Tibial nerve (tissue), 4 donors: ENCODE results near the gene PLXNA4.

Source experiments
- CTCF ChIP-seq, 5 experiments: fragments of 200-600 bp in 3 of 5; fragments of 450-650 bp in 2 of 5; sonication (generic) in 3 of 5; IDR thresholded peaks; one replicate each; pipeline ENCODE4 v1.5.1; 2016 to 2019; ENCODE audit warnings: antibody characterized with exemption in 5 of 5, mild to moderate bottlenecking in 3 of 5, moderate library complexity in 2 of 5
- EP300 ChIP-seq, 2 donors: sonication (generic); formaldehyde crosslinking; IDR thresholded peaks; one replicate each; pipeline ENCODE4 v1.6.1; 2017; ENCODE audit warnings: antibody characterized with exemption in 2 of 2, mild to moderate bottlenecking in 1 of 2

GRCh38 chr7:132187869-132188789, 388.1 kb downstream of the PLXNA4 start:
- TF ChIP-seq CTCF (IDR thresholded peaks at IDR 0.05) (no peak), EP300 (IDR thresholded peaks at IDR 0.05) (no peak)
